Measurements from ENCODE around the gene BSND. TPM values are rescaled to one million over a fixed set of nuclear protein-coding genes. Genes with fewer than 3 reads are reported as not detected.

The BSND gene
- total RNA-seq, 1 donor from 2014 or later, result not detected

DNA sequence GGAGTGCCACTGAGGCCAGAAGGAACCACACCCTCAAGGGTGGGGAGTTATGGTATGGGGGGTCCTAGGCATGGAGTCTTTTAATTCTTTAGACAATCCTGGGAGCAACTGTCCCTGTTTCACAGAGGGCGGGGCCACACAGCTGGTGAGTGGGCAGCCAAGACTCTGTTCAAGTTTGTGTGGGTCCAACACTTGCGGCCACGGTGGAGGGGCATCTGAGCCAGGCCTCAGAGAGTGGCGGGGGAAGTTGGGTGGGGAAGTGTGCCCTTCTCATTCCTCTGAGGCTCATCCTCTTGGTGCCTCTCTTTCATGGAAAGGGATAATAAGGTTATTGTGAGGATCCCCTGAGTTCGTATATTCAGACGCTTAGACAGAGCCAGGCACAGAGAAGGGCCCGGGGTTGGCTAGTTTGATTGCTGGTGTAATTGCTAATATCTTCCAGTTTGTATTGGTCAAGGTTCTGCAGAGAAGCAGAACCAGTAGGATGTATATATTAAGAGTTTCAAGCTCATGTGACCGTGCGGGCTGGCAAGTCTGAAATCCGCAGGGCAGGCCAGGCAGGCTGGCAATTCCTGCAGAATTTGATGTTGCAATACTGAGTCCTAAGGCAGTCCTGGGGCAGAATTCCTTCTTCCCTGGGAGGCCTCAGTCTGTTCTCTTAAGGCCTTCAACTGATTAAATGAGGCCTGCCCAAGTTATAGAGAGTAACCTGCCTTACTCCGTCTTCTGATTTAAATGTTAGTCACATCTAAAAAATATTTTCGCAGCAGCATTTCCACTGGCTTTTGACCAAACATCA is 56.5 kb downstream of the BSND start:
- Mint-ChIP-seq H3K27me3 (ENCODE audit: unreplicated experiment) (no peaks in the 10 kb centered on the region), H3K4me1 (ENCODE audit: unreplicated experiment) (peaks cover 8% of the 10 kb centered on the region), H3K36me3 (ENCODE audit: unreplicated experiment) (no peaks in the 10 kb centered on the region), H3K27ac (ENCODE audit: unreplicated experiment) (no peak overlapping the region), H3K4me3 (ENCODE audit: unreplicated experiment) (no peak overlapping the region), H3K9me3 (ENCODE audit: unreplicated experiment) (no peaks in the 10 kb centered on the region)
- TF ChIP-seq, protein P1, sequence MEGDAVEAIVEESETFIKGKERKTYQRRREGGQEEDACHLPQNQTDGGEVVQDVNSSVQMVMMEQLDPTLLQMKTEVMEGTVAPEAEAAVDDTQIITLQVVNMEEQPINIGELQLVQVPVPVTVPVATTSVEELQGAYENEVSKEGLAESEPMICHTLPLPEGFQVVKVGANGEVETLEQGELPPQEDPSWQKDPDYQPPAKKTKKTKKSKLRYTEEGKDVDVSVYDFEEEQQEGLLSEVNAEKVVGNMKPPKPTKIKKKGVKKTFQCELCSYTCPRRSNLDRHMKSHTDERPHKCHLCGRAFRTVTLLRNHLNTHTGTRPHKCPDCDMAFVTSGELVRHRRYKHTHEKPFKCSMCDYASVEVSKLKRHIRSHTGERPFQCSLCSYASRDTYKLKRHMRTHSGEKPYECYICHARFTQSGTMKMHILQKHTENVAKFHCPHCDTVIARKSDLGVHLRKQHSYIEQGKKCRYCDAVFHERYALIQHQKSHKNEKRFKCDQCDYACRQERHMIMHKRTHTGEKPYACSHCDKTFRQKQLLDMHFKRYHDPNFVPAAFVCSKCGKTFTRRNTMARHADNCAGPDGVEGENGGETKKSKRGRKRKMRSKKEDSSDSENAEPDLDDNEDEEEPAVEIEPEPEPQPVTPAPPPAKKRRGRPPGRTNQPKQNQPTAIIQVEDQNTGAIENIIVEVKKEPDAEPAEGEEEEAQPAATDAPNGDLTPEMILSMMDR (IDR thresholded peaks at IDR 0.05), result no peak
- DNase-seq (ENCODE audit: extremely low spot score, unreplicated experiment), result peak; percentile 30

- TF ChIP-seq, protein P1 (IDR thresholded peaks at IDR 0.05), result no peak
- H3K4me3 Mint-ChIP-seq (ENCODE audit: unreplicated experiment), result no peak overlapping the region
- peaks cover 4% of the 10 kb centered on the region for H3K4me1 Mint-ChIP-seq (ENCODE audit: unreplicated experiment)
- no peaks in the 10 kb centered on the region for H3K36me3 Mint-ChIP-seq (ENCODE audit: unreplicated experiment)
- H3K27ac Mint-ChIP-seq (ENCODE audit: unreplicated experiment), result no peak overlapping the region
- peak; percentile 82 for DNase-seq (ENCODE audit: extremely low spot score, unreplicated experiment)
- H3K27me3 Mint-ChIP-seq (ENCODE audit: unreplicated experiment), result no peaks in the 10 kb centered on the region
- H3K9me3 Mint-ChIP-seq (ENCODE audit: unreplicated experiment), result no peaks in the 10 kb centered on the region
Measured at GRCh38 chr1:55055951-55056631, 57.4 kb downstream of the BSND start.

- no peak for DNase-seq (ENCODE audit: extremely low spot score, unreplicated experiment)
- no peaks in the 10 kb centered on the region for H3K36me3 Mint-ChIP-seq (ENCODE audit: unreplicated experiment)
- no peaks in the 10 kb centered on the region for H3K27me3 Mint-ChIP-seq (ENCODE audit: unreplicated experiment)
- H3K27ac Mint-ChIP-seq (ENCODE audit: unreplicated experiment), result no peak overlapping the region
- no peaks in the 10 kb centered on the region for H3K9me3 Mint-ChIP-seq (ENCODE audit: unreplicated experiment)
- H3K4me1 Mint-ChIP-seq (ENCODE audit: unreplicated experiment), result peaks cover 4% of the 10 kb centered on the region
- TF ChIP-seq, protein P1 (IDR thresholded peaks at IDR 0.05), result no peak
- H3K4me3 Mint-ChIP-seq (ENCODE audit: unreplicated experiment), result no peak overlapping the region
Measured at GRCh38 chr1:55056632-55056992, 57.9 kb downstream of the BSND start.

DNA sequence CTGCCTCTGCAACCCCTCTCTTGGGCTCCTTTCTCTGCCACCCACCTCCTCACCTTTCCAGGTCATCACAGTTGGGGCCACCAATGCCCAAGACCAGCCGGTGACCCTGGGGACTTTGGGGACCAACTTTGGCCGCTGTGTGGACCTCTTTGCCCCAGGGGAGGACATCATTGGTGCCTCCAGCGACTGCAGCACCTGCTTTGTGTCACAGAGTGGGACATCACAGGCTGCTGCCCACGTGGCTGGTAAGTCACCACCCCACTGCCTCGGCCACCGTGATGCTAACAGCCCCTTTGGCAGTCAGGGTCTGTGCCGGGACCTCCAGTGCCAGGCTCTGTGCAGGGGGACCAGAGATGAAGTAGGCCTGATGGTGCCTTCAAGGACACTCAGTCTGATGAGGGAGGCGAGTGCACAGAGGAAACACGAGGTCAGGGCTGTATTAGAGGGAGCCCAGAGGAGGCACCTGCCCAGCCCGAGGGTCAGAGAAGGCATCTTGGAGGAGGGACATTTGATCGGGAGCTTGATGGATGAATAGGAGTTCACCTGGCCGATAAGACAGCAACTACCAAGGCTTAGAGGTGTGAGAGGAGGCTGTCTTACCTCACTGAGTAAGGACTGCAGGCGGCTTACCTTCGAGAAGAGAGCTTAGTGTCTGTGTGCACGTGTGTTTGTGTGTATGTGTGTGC is 58.7 kb downstream of the BSND start:
- H3K9me3 Mint-ChIP-seq (ENCODE audit: unreplicated experiment), result no peaks in the 10 kb centered on the region
- DNase-seq (ENCODE audit: extremely low spot score, unreplicated experiment), result peak; percentile 83
- H3K4me3 Mint-ChIP-seq (ENCODE audit: unreplicated experiment), result no peak overlapping the region
- H3K27ac Mint-ChIP-seq (ENCODE audit: unreplicated experiment), result no peak overlapping the region
- TF ChIP-seq, protein P1 (IDR thresholded peaks at IDR 0.05), result no peak
- peaks cover 7% of the 10 kb centered on the region for H3K4me1 Mint-ChIP-seq (ENCODE audit: unreplicated experiment)
- no peaks in the 10 kb centered on the region for H3K36me3 Mint-ChIP-seq (ENCODE audit: unreplicated experiment)
- no peaks in the 10 kb centered on the region for H3K27me3 Mint-ChIP-seq (ENCODE audit: unreplicated experiment)

- no peaks in the 10 kb centered on the region for H3K36me3 Mint-ChIP-seq (ENCODE audit: unreplicated experiment)
- no peak overlapping the region for H3K4me3 Mint-ChIP-seq (ENCODE audit: unreplicated experiment)
- peak; percentile 68 for DNase-seq (ENCODE audit: extremely low spot score, unreplicated experiment)
- no peak overlapping the region for H3K27ac Mint-ChIP-seq (ENCODE audit: unreplicated experiment)
- H3K27me3 Mint-ChIP-seq (ENCODE audit: unreplicated experiment), result no peaks in the 10 kb centered on the region
- TF ChIP-seq, protein P1 (IDR thresholded peaks at IDR 0.05), result no peak
- H3K9me3 Mint-ChIP-seq (ENCODE audit: unreplicated experiment), result no peaks in the 10 kb centered on the region
- H3K4me1 Mint-ChIP-seq (ENCODE audit: unreplicated experiment), result peaks cover 7% of the 10 kb centered on the region
Measured at GRCh38 chr1:55057956-55058298, 59.2 kb downstream of the BSND start.

Data from osteocyte (in vitro differentiated cells).